HEK293 (cell line): ENCODE measurements around the gene ZDHHC1.

Source experiments
- ZNF274 ChIP-seq, 2 experiments: fragments of 200-500 bp in 1 of 2; fragments of 450-650 bp in 1 of 2; sonication (Bioruptor generic) in 1 of 2; formaldehyde crosslinking in 1 of 2; IDR thresholded peaks; 2 replicates each; pipeline versions ENCODE4 v1.5.1 to v1.6.1; 2014 to 2016; ENCODE audit warnings: borderline replicate concordance in 1 of 2, inconsistent platforms in 1 of 2, low read length in 1 of 2, missing biosample characterization in 1 of 2, missing genetic modification characterization in 1 of 2
- ZNF830 ChIP-seq: fragments of 450-650 bp; IDR thresholded peaks from 2 replicates; pipeline ENCODE4 v1.5.0; 2018; ENCODE audit warnings: missing biosample characterization, missing genetic modification characterization, low read depth, mild to moderate bottlenecking, moderate library complexity
- TF ChIP-seq, protein P1 (sequence below): fragments of 450-650 bp; formaldehyde crosslinking; IDR thresholded peaks from 2 replicates; pipeline ENCODE4 v1.5.1; 2016; ENCODE audit warnings: missing biosample characterization, missing genetic modification characterization, low read depth

DNA sequence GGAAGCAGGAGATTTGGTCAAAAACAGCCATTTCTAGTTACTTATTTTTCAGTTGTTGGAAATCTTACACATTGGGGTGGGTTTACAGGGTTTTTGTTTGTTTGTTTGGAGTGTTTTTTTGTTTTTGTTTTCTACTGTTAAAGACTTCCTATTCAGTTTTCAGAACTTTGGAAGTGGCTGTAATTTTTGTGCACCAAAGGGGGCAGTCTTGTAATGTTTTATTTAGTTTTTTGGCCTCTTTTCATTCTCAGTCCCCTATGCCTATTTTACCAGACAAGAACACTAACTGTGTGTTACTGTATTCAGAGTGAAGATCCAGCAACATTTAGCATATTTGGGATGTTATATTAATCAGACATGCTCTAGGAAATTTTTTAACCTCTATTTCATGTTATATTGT lies 43.6 kb downstream of the ZDHHC1 start:
- TF ChIP-seq, protein P1, sequence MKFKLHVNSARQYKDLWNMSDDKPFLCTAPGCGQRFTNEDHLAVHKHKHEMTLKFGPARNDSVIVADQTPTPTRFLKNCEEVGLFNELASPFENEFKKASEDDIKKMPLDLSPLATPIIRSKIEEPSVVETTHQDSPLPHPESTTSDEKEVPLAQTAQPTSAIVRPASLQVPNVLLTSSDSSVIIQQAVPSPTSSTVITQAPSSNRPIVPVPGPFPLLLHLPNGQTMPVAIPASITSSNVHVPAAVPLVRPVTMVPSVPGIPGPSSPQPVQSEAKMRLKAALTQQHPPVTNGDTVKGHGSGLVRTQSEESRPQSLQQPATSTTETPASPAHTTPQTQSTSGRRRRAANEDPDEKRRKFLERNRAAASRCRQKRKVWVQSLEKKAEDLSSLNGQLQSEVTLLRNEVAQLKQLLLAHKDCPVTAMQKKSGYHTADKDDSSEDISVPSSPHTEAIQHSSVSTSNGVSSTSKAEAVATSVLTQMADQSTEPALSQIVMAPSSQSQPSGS (tag by site-specific recombination): no peak
- TF ChIP-seq ZNF830 (tag by site-specific recombination) (no peak), ZNF274 (IDR thresholded peaks at IDR 0.05; ENCODE audit: low read length) (no peak), ZNF274 (tag by site-specific recombination; IDR thresholded peaks at IDR 0.05; ENCODE audit: borderline replicate concordance) (no peak)
